ENCODE data around the gene GLIS1.

The GLIS1 gene

GRCh38 chr1:53458634-53459033, 280.3 kb downstream of the GLIS1 start:
- in situ Hi-C loops (cut with MboI; ENCODE audit: low sequenced_read_pairs): no loop called here
